Activated CD4-positive, CD25-positive, alpha-beta regulatory T cell (primary cell): ENCODE measurements around the gene RALBP1.
A peak's percentile ranks its signal among the peaks of the same experiment; 100 is the strongest.
"Not testable (repeated sequence)": the region's sequence is repeated elsewhere in the genome, so short reads cannot be mapped to it uniquely, and the experiment has no call there.

Experiments
- DNase-seq, 4 experiments: peaks; one replicate each; lab custom pipeline; 2025; lab: John Stamatoyannopoulos, UW

The RALBP1 gene

GRCh38 chr18:9454061-9454703 lies 21.1 kb upstream of the RALBP1 start:
- DNase-seq, result no peak

- DNase-seq, result no peak
Observed at GRCh38 chr18:9455718-9456511, 19.4 kb upstream of the RALBP1 start.

GRCh38 chr18:9466127-9466526 lies 9.2 kb upstream of the RALBP1 start:
- no peak for DNase-seq

GRCh38 chr18:9466846-9467245 lies 8.5 kb upstream of the RALBP1 start:
- no peak for DNase-seq

GRCh38 chr18:9468998-9469397 lies 6.3 kb upstream of the RALBP1 start:
- DNase-seq, result no peak

GRCh38 chr18:9469685-9470084 lies 5.6 kb upstream of the RALBP1 start:
- no peak for DNase-seq

GRCh38 chr18:9474108-9474982 lies 968 bp upstream of the RALBP1 start:
- DNase-seq, result no peak

GRCh38 chr18:9475643-9476591 lies 604 bp downstream of the RALBP1 start:
- DNase-seq, result peak; percentile 24 to 30 (median 27)

- not testable (repeated sequence) for DNase-seq
Observed at GRCh38 chr18:9476949-9477348, 1.6 kb downstream of the RALBP1 start.

GRCh38 chr18:9477509-9477908 lies 2.2 kb downstream of the RALBP1 start:
- DNase-seq, result no peak

GRCh38 chr18:9478545-9478944 lies 3.2 kb downstream of the RALBP1 start:
- no peak for DNase-seq

- DNase-seq, result no peak
Observed at GRCh38 chr18:9482790-9483189, 7.5 kb downstream of the RALBP1 start.

GRCh38 chr18:9483526-9483925 lies 8.2 kb downstream of the RALBP1 start:
- no peak for DNase-seq

GRCh38 chr18:9484856-9485255 lies 9.5 kb downstream of the RALBP1 start:
- DNase-seq, result not testable (repeated sequence)

- no peak for DNase-seq
Observed at GRCh38 chr18:9488538-9488937, 13.2 kb downstream of the RALBP1 start.

GRCh38 chr18:9494778-9495331 lies 19.5 kb downstream of the RALBP1 start:
- no peak for DNase-seq

GRCh38 chr18:9495465-9495864 lies 20.2 kb downstream of the RALBP1 start:
- no peak for DNase-seq

- no peak for DNase-seq
Observed at GRCh38 chr18:9495916-9496705, 20.8 kb downstream of the RALBP1 start.

- DNase-seq, result no peak
Observed at GRCh38 chr18:9506046-9506792, 30.9 kb downstream of the RALBP1 start.
